K562 (cell line): ENCODE measurements around the gene LRRC58. TPM values are rescaled to one million over a fixed set of nuclear protein-coding genes. Genes with fewer than 3 reads are reported as not detected.
A peak's percentile ranks its signal among the peaks of the same experiment; 100 is the strongest.

ENCODE experiments used
- HNRNPK ChIP-seq: fragments of 200-400 bp; formaldehyde crosslinking; IDR thresholded peaks from one replicate; pipeline ENCODE4 v1.6.1; 2018; ENCODE audit warnings: mild to moderate bottlenecking, low read depth, low read length; ENCODE audit not compliant: poor library complexity, severe bottlenecking
- IRF2 ChIP-seq: sonication (generic); formaldehyde crosslinking; IDR thresholded peaks from 2 replicates; pipeline ENCODE4 v1.8.1; 2022; ENCODE audit warnings: mild to moderate bottlenecking, missing genetic modification reagents
- MGA ChIP-seq: fragments of 450-650 bp; IDR thresholded peaks from 2 replicates; pipeline ENCODE4 v1.6.1; 2016; ENCODE audit warnings: mild to moderate bottlenecking, moderate library complexity
- NFIX ChIP-seq: fragments of 250-450 bp; sonication (Bioruptor Pico); IDR thresholded peaks from 2 replicates; pipeline ENCODE4 v1.4.0; 2020; ENCODE audit warnings: low read depth, mild to moderate bottlenecking, moderate library complexity
- PCBP2 ChIP-seq: fragments of 200-400 bp; formaldehyde crosslinking; IDR thresholded peaks from 2 replicates; pipeline ENCODE4 v1.6.1; 2018; ENCODE audit warnings: low read length, low read depth, mild to moderate bottlenecking, moderate library complexity; ENCODE audit not compliant: poor library complexity, severe bottlenecking
- SIX5 ChIP-seq, 2 experiments: IDR thresholded peaks; 2 replicates each; pipeline ENCODE4 v1.6.1; 2011; ENCODE audit warnings: low read length in 2 of 2, borderline replicate concordance in 1 of 2, low read depth in 1 of 2, mild to moderate bottlenecking in 1 of 2, moderate library complexity in 1 of 2; ENCODE audit not compliant: insufficient read depth in 1 of 2
- STAT5B ChIP-seq: fragments of 250-450 bp; sonication (Bioruptor Pico); IDR thresholded peaks from 2 replicates; pipeline ENCODE4 v1.8.0; 2021; ENCODE audit warnings: mild to moderate bottlenecking, inconsistent platforms
- WHSC1 ChIP-seq: IDR thresholded peaks from one replicate; pipeline ENCODE4 v1.6.1; 2012; ENCODE audit warnings: low read length, control low read depth, inconsistent platforms
- ZNF133 ChIP-seq: fragments of 250-450 bp; sonication (Bioruptor Pico); IDR thresholded peaks from 2 replicates; pipeline ENCODE4 v1.4.0; 2020; ENCODE audit warnings: mild to moderate bottlenecking
- ZNF212 ChIP-seq: fragments of 450-650 bp; formaldehyde crosslinking; IDR thresholded peaks from 2 replicates; pipeline ENCODE4 v1.4.0; 2020; ENCODE audit warnings: mild to moderate bottlenecking
- ZNF609 ChIP-seq: sonication (generic); formaldehyde crosslinking; IDR thresholded peaks from 2 replicates; pipeline ENCODE4 v1.8.1; 2023; ENCODE audit warnings: missing genetic modification reagents, mild to moderate bottlenecking, borderline replicate concordance
- ZSCAN32 ChIP-seq: fragments of 450-650 bp; formaldehyde crosslinking; IDR thresholded peaks from 2 replicates; pipeline ENCODE4 v1.4.0; 2020; ENCODE audit warnings: mild to moderate bottlenecking, moderate library complexity
- polyA plus RNA-seq, 8 experiments: library from polyadenylated mRNA; depleted of rRNA in 4 of 8; stranded (reverse) in 5 of 8; unstranded in 3 of 8; fragments of >200 nt; fragmentation: Nextera tagmentation in 2 of 8; fragmentation: Illumina TruSeq in 1 of 8; extraction: Ambion mirVana in 2 of 8; extraction: Trizol in 1 of 8; gene quantifications; 2 replicates each; pipeline versions ENCODE4 v1.2.1 to v1.2.3, GENCODE V29; 2011 to 2014; ENCODE audit warnings: inconsistent platforms in 1 of 8, missing spikeins in 1 of 8
- total RNA-seq, 7 experiments: library from RNA; depleted of rRNA in 6 of 7; stranded (reverse); fragments of >200 nt in 6 of 7; fragmentation: Illumina TruSeq in 2 of 7; extraction: Trizol in 2 of 7; gene quantifications; 2 replicates each; pipeline versions ENCODE4 v1.2.1 to v1.2.3, GENCODE V29; 2011 to 2021; ENCODE audit warnings: low replicate concordance in 1 of 7

LRRC58 gene
- total and polyA plus RNA-seq, 9 of the 15 experiments (the other 6 are each of a cell fraction or from before 2014, with no cell fraction given), result 5.6 to 26.6 (median 14.8) TPM

DNA sequence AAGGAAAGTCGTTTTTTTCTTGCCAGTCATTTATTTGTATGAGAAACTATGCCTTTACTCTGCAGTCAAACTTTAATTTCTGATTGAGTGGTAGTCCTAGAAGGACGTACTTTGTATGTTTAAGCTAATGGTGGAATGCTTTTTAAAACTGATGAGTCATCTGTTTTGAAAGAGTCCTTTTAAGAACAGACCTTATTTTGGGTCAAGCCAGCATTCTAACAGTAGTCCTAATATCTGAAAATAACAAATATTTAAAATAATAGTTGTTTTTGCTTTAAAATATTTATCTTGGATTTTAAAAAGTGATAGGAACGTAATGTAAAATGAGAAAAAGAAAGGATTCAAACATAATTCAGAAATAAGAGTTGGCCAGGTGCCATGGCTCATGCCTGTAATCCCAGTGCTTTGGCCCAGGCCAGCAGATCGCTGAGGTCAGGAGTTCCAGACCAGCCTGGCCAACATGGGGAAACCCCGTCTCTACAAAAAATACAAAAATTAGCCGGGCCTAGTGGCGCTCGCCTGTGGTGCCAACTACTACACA is 1.3 kb upstream of the LRRC58 start (continued):
- TF ChIP-seq MGA (no peak), HNRNPK (no peak), STAT5B (CRISPR knock-in tag) (no peak), PCBP2 (no peak), ZNF609 (CRISPR knock-in tag) (no peak), ZNF133 (no peak), ZSCAN32 (CRISPR knock-in tag) (no peak), NFIX (peak; percentile 49; the same call in 1 of the 2 replicates), WHSC1 (no peak), IRF2 (CRISPR knock-in tag) (no peak), SIX5 (IDR thresholded peaks at IDR 0.05; ENCODE audit: borderline replicate concordance in 1 of 2, insufficient read depth in 1 of 2, low read depth in 1 of 2, low read length in 2 of 2) (no peak), ZNF212 (CRISPR knock-in tag) (no peak)
